Coronary artery (tissue), 2 donors: ENCODE results near the gene HSPA2.

Experiments
- DNase-seq: peaks from one replicate; pipeline ENCODE4 v3.0.0-alpha.2; 2017; ENCODE audit warnings: low spot score
- H3K27ac ChIP-seq, 2 donors: fragments of 200-600 bp; sonication (generic); one replicate each; pipeline ENCODE4 v1.5.1; 2016 to 2019
- H3K4me3 ChIP-seq: fragments of 200-600 bp; sonication (generic); 2 replicates; pipeline ENCODE4 v1.5.1; 2016; ENCODE audit warnings: mild to moderate bottlenecking, moderate library complexity
- TF ChIP-seq, protein P1 (sequence below): fragments of 200-600 bp; sonication (generic); IDR thresholded peaks from one replicate; pipeline ENCODE4 v1.5.1; 2019; ENCODE audit warnings: antibody characterized with exemption

The HSPA2 gene

DNA sequence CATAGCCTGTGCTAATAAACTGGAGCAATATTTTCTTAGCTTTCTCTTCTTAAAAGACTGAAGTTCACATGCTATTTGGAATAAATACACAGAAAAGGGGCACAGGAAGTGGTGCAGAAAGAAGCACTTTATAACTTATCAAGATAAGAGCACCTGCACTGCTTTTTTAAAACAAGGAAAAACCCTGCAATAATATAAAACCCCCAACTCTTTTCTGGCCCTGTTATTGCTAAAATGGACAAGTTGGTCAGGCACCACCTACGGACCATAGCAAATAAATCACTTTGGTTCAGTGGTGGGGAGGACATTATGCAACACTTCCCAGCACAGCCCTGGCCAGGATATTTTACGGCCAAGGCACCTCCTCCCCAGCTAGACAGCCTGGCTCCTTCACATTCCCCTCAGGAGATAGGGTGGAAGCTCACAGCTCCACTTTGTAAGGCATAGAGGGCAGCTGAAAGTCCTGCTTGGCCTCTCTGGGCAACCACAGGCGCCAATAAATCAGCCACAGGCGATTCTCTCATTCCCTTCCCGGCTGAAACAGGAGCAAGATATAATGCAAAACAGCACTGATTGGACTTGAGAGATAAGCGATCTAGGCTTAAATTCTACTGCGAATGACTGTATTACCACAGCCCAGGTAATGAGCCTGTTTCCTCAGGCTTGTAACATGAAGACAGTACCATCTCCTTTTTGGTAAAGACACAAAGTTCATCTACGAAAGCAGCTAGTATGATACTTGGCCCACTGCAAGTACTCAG is 39.0 kb upstream of the HSPA2 start:
- DNase-seq, result peak; percentile 85
- peak overlapping the region; percentile 99 to 100 for H3K27ac ChIP-seq

DNA sequence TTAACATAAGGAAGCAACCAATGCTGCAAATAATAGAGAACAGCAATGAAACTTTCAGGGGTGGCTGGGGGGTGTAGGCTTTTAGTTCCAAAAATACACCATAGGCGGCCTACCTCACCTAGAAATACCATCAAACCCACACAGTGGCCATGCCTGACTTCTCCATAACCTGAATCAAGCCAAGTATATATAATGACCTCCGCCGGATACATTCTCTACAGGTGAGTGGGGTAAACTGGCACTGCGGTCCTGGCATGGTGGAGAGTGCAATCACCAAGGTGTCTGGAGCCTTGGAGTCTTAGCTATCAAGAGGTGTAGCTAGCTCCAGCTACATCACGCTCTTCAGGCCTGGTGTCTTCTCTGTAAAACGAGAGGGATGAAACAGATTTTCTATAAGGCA is 38.1 kb upstream of the HSPA2 start:
- no peak for DNase-seq

More for the DNA sequence above, 39.0 kb upstream of the HSPA2 start:
- H3K4me3 ChIP-seq, result peak overlapping the region; percentile 91
- TF ChIP-seq, protein P1, sequence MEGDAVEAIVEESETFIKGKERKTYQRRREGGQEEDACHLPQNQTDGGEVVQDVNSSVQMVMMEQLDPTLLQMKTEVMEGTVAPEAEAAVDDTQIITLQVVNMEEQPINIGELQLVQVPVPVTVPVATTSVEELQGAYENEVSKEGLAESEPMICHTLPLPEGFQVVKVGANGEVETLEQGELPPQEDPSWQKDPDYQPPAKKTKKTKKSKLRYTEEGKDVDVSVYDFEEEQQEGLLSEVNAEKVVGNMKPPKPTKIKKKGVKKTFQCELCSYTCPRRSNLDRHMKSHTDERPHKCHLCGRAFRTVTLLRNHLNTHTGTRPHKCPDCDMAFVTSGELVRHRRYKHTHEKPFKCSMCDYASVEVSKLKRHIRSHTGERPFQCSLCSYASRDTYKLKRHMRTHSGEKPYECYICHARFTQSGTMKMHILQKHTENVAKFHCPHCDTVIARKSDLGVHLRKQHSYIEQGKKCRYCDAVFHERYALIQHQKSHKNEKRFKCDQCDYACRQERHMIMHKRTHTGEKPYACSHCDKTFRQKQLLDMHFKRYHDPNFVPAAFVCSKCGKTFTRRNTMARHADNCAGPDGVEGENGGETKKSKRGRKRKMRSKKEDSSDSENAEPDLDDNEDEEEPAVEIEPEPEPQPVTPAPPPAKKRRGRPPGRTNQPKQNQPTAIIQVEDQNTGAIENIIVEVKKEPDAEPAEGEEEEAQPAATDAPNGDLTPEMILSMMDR, result no peak

DNA sequence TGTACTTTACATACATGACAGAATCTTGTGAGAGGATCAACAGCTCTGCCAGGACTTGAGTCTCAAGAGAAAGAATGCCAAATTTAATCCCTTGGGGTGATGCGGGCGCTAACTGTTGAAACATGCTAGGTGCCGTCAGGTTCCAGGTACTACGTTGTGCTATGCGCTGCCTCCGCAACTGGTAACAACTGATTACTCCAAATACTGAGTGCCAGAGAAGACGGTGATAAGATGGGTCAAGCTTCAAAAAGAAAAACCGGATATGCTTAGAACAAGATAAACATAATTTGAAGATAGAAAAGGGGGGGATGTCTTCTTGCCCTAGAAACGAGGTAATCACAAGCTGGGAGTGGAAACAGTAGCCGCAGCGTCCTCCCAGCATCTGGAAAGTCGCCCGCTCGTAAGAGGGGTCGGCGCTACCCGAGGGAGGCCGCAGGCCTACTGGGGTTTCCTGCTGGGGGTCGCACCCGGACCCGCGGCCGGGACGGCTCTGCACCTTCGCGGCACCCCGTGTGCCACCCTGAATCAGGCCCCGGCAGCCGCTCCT is 37.6 kb upstream of the HSPA2 start:
- peak overlapping the region; percentile 91 for H3K4me3 ChIP-seq
- TF ChIP-seq, protein P1, result no peak
- peak; percentile 73 for DNase-seq
- H3K27ac ChIP-seq, result peak overlapping the region; percentile 99 to 100

More for the DNA sequence above, 38.1 kb upstream of the HSPA2 start:
- Histone ChIP-seq H3K4me3 (peak overlapping the region; percentile 91), H3K27ac (peak overlapping the region; percentile 99 to 100)
- TF ChIP-seq, protein P1, result no peak

DNA sequence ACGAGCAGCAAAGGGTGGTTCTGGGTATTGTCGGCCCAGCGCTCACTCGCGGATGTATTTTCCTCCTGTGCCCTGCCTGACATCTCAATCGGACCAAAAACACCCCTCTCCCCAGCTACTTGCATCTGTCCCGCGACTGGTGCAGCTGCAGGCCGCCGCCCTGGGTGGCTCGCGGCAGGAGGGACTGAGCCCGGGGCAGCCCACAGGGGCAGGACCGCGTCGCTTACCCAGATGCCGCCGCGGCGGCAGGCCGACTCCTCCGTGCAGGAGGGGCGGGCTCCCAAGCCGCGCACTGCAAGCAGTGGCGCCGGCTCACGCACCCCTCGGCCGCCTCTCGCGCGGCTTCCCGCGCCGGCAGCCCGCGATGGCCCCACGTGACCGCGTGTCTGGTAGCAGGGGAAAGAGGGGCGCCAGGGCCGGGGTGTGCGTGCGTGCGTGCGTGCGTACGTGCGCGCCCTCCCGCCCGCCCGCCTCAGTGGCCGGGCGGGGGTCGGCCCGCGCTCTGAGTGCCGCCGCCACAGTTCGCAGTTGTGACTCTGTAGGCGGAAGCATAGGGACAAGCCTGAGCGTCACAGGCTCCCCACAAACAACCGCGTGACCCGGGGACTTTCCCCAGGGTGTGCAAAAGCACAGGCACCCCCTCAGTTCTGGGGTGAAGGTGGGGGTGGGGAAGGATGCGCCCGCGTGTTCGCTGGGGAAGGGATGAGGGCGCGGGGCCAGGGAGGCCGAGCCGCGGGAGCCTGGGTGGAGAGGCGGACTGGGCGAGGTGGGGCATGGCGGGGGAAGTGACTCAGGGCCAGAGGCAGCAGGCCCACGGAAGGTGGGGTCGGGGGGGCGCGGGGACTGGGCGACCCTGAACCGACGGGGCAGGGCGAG is 36.9 kb upstream of the HSPA2 start, which contains the start of gene ZBTB25:
TSS of gene ZBTB25 (minus strand) at position 405 of the 876 bp plus-strand sequence. CDS start 13,305 bp downstream, outside the sequence.
- TF ChIP-seq, protein P1, result no peak
- peak; percentile 96 for DNase-seq
- H3K4me3 ChIP-seq, result peak within 1 kb of the TSS; percentile 91
- peak within 1 kb of the TSS; percentile 99 to 100 for H3K27ac ChIP-seq

DNA sequence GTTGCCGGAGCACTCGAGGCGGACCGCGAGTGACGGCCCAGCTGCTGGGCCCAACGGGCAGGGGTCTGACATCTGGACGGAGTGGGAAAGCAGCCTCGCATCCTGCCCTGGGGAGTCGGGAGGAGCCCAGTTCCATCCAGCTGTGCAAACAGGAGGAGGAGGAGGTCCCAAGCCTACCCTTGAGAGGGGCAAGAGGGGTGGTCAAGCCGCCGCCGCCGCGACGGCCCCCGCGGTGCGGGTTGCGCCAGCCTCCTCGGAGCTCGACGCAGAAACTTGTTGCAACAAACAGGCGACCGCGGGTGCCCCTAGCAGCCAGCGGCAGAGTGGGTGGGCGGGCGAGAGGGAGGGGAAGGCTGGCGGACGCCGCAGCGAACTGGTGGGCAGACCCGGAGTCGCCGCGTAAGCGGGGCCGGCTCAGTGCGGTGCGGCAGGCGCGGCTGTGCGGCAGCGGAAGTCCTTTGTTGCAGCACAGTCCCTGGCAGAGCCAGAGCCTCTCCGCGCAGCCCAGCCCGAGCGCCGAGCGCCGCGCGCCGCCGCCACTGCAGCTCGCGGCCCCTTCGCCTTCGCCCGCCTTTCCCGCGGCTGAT is 36.1 kb upstream of the HSPA2 start, which contains the start of gene ZBTB1:
TSS of gene ZBTB1 (plus strand) at position 461 of the 587 bp plus-strand sequence. CDS start 16,735 bp downstream, outside the sequence.
- DNase-seq, result peak; percentile 95
- Histone ChIP-seq H3K27ac (peak within 1 kb of the TSS; percentile 99 to 100), H3K4me3 (peak within 1 kb of the TSS; percentile 91)
- TF ChIP-seq, protein P1, result no peak
